AG09319 (cell line): Measurements from ENCODE around the gene CCNA2.

Experiments
- DNase-seq: peaks from one replicate; pipeline ENCODE4 v3.0.0-alpha.2; 2010; ENCODE audit warnings: low read depth; ENCODE audit errors: extremely low read depth
- TF ChIP-seq, protein P1 (sequence below): IDR thresholded peaks from 2 replicates; pipeline ENCODE4 v1.5.1; 2011; ENCODE audit warnings: low read depth, mild to moderate bottlenecking, inconsistent platforms, low read length, moderate library complexity

Gene CCNA2

GRCh38 chr4:121806411-121806810 lies 17.3 kb downstream of the CCNA2 start:
- DNase-seq = no peak
- TF ChIP-seq, protein P1, sequence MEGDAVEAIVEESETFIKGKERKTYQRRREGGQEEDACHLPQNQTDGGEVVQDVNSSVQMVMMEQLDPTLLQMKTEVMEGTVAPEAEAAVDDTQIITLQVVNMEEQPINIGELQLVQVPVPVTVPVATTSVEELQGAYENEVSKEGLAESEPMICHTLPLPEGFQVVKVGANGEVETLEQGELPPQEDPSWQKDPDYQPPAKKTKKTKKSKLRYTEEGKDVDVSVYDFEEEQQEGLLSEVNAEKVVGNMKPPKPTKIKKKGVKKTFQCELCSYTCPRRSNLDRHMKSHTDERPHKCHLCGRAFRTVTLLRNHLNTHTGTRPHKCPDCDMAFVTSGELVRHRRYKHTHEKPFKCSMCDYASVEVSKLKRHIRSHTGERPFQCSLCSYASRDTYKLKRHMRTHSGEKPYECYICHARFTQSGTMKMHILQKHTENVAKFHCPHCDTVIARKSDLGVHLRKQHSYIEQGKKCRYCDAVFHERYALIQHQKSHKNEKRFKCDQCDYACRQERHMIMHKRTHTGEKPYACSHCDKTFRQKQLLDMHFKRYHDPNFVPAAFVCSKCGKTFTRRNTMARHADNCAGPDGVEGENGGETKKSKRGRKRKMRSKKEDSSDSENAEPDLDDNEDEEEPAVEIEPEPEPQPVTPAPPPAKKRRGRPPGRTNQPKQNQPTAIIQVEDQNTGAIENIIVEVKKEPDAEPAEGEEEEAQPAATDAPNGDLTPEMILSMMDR = no peak

GRCh38 chr4:121801715-121802075 lies 22.0 kb downstream of the CCNA2 start:
- DNase-seq = no peak
- TF ChIP-seq, protein P1 = no peak

DNA sequence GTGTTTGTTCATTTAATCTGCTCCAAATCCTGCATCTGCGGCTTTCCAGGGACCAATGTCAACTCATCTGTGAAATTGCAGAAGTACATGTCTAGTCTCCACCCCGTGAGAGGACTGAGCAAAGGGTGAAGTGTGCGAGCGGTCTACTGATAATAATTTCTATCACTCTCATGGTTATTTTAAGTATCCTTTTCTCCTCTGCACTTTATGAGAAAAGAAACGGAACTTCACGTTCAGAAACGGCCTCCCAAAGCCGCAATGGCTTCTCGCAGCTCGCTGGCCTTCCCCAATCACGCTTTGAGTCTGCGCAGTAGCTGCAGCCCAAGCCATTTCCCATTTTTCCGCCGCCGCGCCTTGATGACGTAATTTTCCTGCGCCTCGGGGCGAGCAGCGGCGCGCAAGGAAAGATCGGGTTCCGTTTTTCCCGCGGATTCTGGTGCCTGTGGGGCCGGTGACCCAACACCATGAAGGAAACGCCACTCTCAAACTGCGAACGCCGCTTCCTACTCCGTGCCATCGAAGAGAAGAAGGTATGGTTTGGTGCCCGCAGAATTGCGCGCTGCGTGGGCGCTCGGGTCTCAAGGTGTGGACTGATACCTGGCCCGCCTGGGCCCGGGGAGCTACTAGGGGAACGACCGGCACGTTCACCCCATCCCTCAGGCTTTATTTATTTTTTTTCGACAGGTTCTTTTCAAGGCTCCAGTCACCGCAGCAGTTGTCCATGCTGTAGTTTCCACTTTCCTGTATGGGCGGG lies 22.5 kb downstream of the CCNA2 start, which contains the start of gene EXOSC9:
EXOSC9 (plus strand) TSS at position 363 of the 754 bp plus-strand sequence; CDS start at position 465, 102 bp downstream.
- TF ChIP-seq, protein P1 = no peak
- DNase-seq = peak; percentile 87

DNA sequence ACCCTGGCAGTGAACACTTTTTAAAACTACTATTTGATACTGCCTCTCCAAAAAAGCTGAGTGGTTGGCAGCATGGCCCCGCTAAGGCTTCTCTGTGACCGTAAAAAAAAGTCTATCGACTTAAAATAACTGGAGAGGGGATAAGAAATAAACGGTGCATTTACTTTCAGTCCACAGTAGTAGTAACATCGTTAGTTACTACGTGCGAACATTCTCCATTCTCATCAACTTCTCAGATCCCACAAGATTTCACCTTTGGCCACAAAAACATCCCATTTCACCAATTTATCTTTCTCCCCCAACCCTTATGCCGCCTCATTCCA lies 23.1 kb downstream of the CCNA2 start:
- TF ChIP-seq, protein P1 = no peak
- DNase-seq = no peak

DNA sequence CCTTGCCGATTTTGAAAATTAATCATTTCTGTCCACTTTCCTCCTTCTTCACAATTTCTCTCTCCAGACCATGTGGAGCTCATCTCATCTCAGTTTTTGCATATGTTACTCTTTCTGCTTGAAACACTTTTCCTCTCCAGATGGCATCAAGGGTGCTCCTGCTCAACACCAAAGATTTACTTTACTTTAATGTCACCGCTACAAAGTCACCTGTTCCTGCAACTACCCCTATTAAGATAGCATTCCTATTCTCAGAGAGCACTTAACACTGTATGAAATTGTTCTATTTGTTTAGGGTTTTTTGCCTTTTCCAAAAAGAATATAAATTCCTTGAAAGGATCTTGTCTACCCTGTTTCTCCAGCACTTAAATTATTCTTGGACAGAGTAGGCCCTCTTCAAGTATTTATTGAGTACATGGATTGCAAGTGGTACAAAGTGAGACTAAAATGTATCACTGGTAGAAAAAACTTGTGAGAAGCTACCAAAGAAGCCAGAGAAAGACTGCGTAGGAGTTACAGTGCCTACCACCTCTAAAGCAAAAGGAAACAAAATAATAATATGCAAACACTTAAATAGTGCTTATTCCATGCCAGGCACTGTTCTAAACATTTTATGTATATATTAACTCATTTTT lies 23.7 kb downstream of the CCNA2 start:
- DNase-seq = no peak

GRCh38 chr4:121799208-121799823 lies 24.4 kb downstream of the CCNA2 start:
- TF ChIP-seq, protein P1 = no peak
- DNase-seq = no peak

More for the DNA sequence above, 23.7 kb downstream of the CCNA2 start:
- TF ChIP-seq, protein P1 = no peak

DNA sequence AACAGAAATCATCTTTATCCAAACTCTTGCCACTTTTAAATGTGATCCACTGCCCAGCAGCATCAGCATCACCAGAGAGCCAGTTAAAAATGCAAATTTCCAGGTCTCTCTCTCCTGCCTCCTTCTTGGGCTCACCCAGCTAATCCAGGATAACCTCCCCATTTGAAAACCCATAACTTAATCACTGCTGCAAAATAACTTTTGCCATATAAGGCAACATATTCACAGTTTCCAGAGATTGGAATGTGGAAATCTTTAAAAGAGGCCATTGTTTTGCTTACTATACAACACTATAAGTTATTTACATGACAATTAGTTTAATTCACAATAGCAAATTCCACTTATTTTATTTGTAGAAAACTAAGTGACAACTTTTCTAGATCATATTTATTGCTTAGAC lies 27.4 kb downstream of the CCNA2 start:
- no peak for DNase-seq
- TF ChIP-seq, protein P1 = no peak
